ENCODE measurements around the gene PPP1R14D. TPM values are rescaled to one million over a fixed set of nuclear protein-coding genes. Genes with fewer than 3 reads are reported as not detected.
A peak's percentile ranks its signal among the peaks of the same experiment; 100 is the strongest.

The PPP1R14D gene
- total RNA-seq, 1 experiment from 2014 or later, result not detected

- peaks cover 23 to 27% of the 10 kb centered on the region in 2 experiments for H3K4me1 Mint-ChIP-seq
- Histone ChIP-seq H3K27me3 (ENCODE audit: insufficient read depth, low read length) (no peaks in the 10 kb centered on the region), H4K8ac (replicated peaks; ENCODE audit: insufficient read length, low read depth, low read length) (no peak overlapping the region), H3K79me2 (ENCODE audit: insufficient read depth, low read length) (no peaks in the 10 kb centered on the region), H3K79me1 (ENCODE audit: insufficient read depth, low read depth, low read length, poor library complexity, severe bottlenecking) (no peaks in the 10 kb centered on the region), H3K4me2 (ENCODE audit: insufficient read depth, insufficient read length, low read length) (no peak overlapping the region), H3K4me1 (ENCODE audit: insufficient read depth, low read length) (no peaks in the 10 kb centered on the region), H2BK15ac (ENCODE audit: low read depth, low read length) (no peak overlapping the region), H2BK12ac (ENCODE audit: insufficient read length, low read depth, low read length) (no peak overlapping the region), H4K20me1 (ENCODE audit: control insufficient read depth, insufficient read depth, insufficient read length) (no peaks in the 10 kb centered on the region), H3K56ac (ENCODE audit: insufficient read length, low read depth, low read length) (no peak overlapping the region), H3K9ac (ENCODE audit: extremely low read depth, insufficient read length, low read length) (no peak overlapping the region), H4K5ac (ENCODE audit: insufficient read length, low read depth, low read length) (no peak overlapping the region), H3K4ac (ENCODE audit: low read depth, low read length) (no peak overlapping the region), H3K18ac (ENCODE audit: insufficient read length, low read depth, low read length) (no peak overlapping the region), H2AK5ac (ENCODE audit: insufficient read length, low read length) (no peak overlapping the region), H2BK120ac (ENCODE audit: low read depth, low read length, poor library complexity, severe bottlenecking) (no peak overlapping the region), H3K9me3 (ENCODE audit: control insufficient read depth, low read depth, low read length) (no peaks in the 10 kb centered on the region), H3K23me2 (ENCODE audit: insufficient read length, low read depth, low read length, poor library complexity, severe bottlenecking) (no peaks in the 10 kb centered on the region), H3K27ac (ENCODE audit: insufficient read length, low read depth, low read length) (no peak overlapping the region), H2BK20ac (ENCODE audit: low read depth, low read length, poor library complexity, severe bottlenecking) (no peak overlapping the region), H2BK5ac (ENCODE audit: insufficient read length, low read length) (no peak overlapping the region), H4K91ac (ENCODE audit: insufficient read length, low read depth, low read length) (no peak overlapping the region), H3T11ph (ENCODE audit: low read length) (no peak overlapping the region), H3K14ac (ENCODE audit: insufficient read depth, low read length) (no peak overlapping the region), H2AFZ (ENCODE audit: low read length) (no peak overlapping the region), H3K23ac (ENCODE audit: insufficient read length, low read depth, low read length) (no peak overlapping the region)
- TF ChIP-seq, protein P1, sequence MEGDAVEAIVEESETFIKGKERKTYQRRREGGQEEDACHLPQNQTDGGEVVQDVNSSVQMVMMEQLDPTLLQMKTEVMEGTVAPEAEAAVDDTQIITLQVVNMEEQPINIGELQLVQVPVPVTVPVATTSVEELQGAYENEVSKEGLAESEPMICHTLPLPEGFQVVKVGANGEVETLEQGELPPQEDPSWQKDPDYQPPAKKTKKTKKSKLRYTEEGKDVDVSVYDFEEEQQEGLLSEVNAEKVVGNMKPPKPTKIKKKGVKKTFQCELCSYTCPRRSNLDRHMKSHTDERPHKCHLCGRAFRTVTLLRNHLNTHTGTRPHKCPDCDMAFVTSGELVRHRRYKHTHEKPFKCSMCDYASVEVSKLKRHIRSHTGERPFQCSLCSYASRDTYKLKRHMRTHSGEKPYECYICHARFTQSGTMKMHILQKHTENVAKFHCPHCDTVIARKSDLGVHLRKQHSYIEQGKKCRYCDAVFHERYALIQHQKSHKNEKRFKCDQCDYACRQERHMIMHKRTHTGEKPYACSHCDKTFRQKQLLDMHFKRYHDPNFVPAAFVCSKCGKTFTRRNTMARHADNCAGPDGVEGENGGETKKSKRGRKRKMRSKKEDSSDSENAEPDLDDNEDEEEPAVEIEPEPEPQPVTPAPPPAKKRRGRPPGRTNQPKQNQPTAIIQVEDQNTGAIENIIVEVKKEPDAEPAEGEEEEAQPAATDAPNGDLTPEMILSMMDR (conservative IDR thresholded peaks at IDR 0.05), result peak; percentile 92
- WGBS (ENCODE audit: extremely low coverage, insufficient read length, low lambda C conversion rate), result no CpG with 5 or more reads among the region's 18 CpGs
- peaks cover 8 to 38% (median 34%) of the 10 kb centered on the region in 3 experiments; a peak in 6 of 7 replicates for H3K36me3 Mint-ChIP-seq (ENCODE audit: insufficient read depth in 1 of 3, low read depth in 3 of 3)
- H3K9me3 Mint-ChIP-seq, result no peaks in the 10 kb centered on the region
- peak overlapping the region in 1 of 3 experiments; percentile 95; a peak in 3 of 7 replicates for H3K27ac Mint-ChIP-seq
- no peak overlapping the region; a peak in 1 of 5 replicates for H3K4me3 Mint-ChIP-seq
- DNase-seq, result peak; percentile 95
- H3K27me3 Mint-ChIP-seq (ENCODE audit: low read depth), result peaks cover 4% of the 10 kb centered on the region; the same call in 1 of the 2 replicates
Measured at GRCh38 chr15:40859206-40859851, 30.8 kb upstream of the PPP1R14D start.

All from H9 (cell line).